ENCODE results near the gene TRIM17.

TRIM17 gene

DNA sequence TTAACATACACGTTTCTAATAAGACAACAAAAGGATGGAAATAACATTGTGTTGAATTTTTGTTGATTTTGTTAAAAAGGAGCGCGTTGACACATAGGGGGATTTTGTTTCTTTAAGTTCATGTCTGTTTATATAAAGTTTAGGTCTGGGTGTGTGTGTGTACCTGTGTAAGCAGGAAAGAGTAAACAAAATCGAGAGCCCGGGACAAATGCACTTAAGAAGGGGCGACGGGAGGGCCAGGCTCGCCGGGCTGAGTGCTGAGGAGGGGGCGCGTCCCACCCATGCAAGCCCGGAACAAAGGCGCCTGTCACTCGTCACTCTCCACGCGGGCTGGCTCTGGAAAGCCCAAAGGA lies 28.8 kb upstream of the TRIM17 start:
- Histone ChIP-seq H3K4ac (ENCODE audit: low read depth, low read length) (no peak overlapping the region), H3K79me2 (ENCODE audit: control insufficient read depth, insufficient read depth, low read length) (no peaks in the 10 kb centered on the region), H4K8ac (ENCODE audit: low read depth, low read length) (no peak overlapping the region), H3K56ac (ENCODE audit: low read length) (peak overlapping the region; percentile 47), H3K79me1 (ENCODE audit: low read length) (no peaks in the 10 kb centered on the region), H3K18ac (ENCODE audit: low read length) (no peak overlapping the region), H3K9ac (ENCODE audit: low read length) (peak overlapping the region; percentile 63), H2BK15ac (replicated peaks; ENCODE audit: low read depth) (no peak overlapping the region), H3K4me1 (ENCODE audit: control insufficient read depth, low read depth, low read length) (no peaks in the 10 kb centered on the region), H3K27me3 (ENCODE audit: insufficient read depth, low read length, poor library complexity) (peaks cover 13% of the 10 kb centered on the region), H2AK5ac (ENCODE audit: low read length) (no peak overlapping the region), H3K23ac (ENCODE audit: low read length) (no peak overlapping the region), H3K36me3 (ENCODE audit: control insufficient read depth, insufficient read depth, low read length) (no peaks in the 10 kb centered on the region), H3K4me3 (ENCODE audit: low read length) (peak overlapping the region; percentile 41), H3K4me2 (ENCODE audit: low read length) (peak overlapping the region; percentile 81), H4K5ac (ENCODE audit: low read length) (no peak overlapping the region), H3K27ac (ENCODE audit: low read depth, low read length) (no peak overlapping the region), H2BK120ac (ENCODE audit: low read depth, low read length) (no peak overlapping the region), H2BK5ac (ENCODE audit: low read length) (no peak overlapping the region)
- no peak for DNase-seq
- no CpG with 5 or more reads among the region's 16 CpGs for WGBS (ENCODE audit: extremely low coverage, insufficient coverage, low lambda C conversion rate)

- Histone ChIP-seq H3K4me1 (ENCODE audit: control insufficient read depth, low read depth, low read length) (no peaks in the 10 kb centered on the region), H3K79me1 (ENCODE audit: low read length) (no peaks in the 10 kb centered on the region), H3K4ac (ENCODE audit: low read depth, low read length) (no peak overlapping the region), H3K27me3 (ENCODE audit: insufficient read depth, low read length, poor library complexity) (peaks cover 13% of the 10 kb centered on the region), H4K5ac (ENCODE audit: low read length) (no peak overlapping the region), H4K8ac (ENCODE audit: low read depth, low read length) (no peak overlapping the region), H3K4me3 (ENCODE audit: low read length) (no peak overlapping the region), H2BK120ac (ENCODE audit: low read depth, low read length) (no peak overlapping the region), H3K4me2 (ENCODE audit: low read length) (no peak overlapping the region), H3K56ac (ENCODE audit: low read length) (no peak overlapping the region), H2BK5ac (ENCODE audit: low read length) (no peak overlapping the region), H2AK5ac (ENCODE audit: low read length) (no peak overlapping the region), H3K9ac (ENCODE audit: low read length) (no peak overlapping the region), H2BK15ac (replicated peaks; ENCODE audit: low read depth) (no peak overlapping the region), H3K79me2 (ENCODE audit: control insufficient read depth, insufficient read depth, low read length) (no peaks in the 10 kb centered on the region), H3K27ac (ENCODE audit: low read depth, low read length) (no peak overlapping the region), H3K18ac (ENCODE audit: low read length) (no peak overlapping the region), H3K23ac (ENCODE audit: low read length) (no peak overlapping the region), H3K36me3 (ENCODE audit: control insufficient read depth, insufficient read depth, low read length) (no peaks in the 10 kb centered on the region)
- no peak for DNase-seq
These were observed 26.7 kb upstream of the TRIM17 start for GRCh38 chr1:228443395-228443794.

GRCh38 chr1:228440761-228441500 lies 24.3 kb upstream of the TRIM17 start:
- no peak overlapping the region for H3K56ac ChIP-seq (ENCODE audit: low read length)
- no peaks in the 10 kb centered on the region for H3K4me1 ChIP-seq (ENCODE audit: control insufficient read depth, low read depth, low read length)
- no peak overlapping the region for H3K4me2 ChIP-seq (ENCODE audit: low read length)
- H3K36me3 ChIP-seq (ENCODE audit: control insufficient read depth, insufficient read depth, low read length): no peaks in the 10 kb centered on the region
- H3K27ac ChIP-seq (ENCODE audit: low read depth, low read length): no peak overlapping the region
- H2BK5ac ChIP-seq (ENCODE audit: low read length): no peak overlapping the region
- no peak overlapping the region for H3K23ac ChIP-seq (ENCODE audit: low read length)
- no peak overlapping the region for H3K4me3 ChIP-seq (ENCODE audit: low read length)
- no peak overlapping the region for H3K18ac ChIP-seq (ENCODE audit: low read length)
- no peak overlapping the region for H4K5ac ChIP-seq (ENCODE audit: low read length)
- H4K8ac ChIP-seq (ENCODE audit: low read depth, low read length): no peak overlapping the region
- no peaks in the 10 kb centered on the region for H3K79me2 ChIP-seq (ENCODE audit: control insufficient read depth, insufficient read depth, low read length)
- H3K79me1 ChIP-seq (ENCODE audit: low read length): no peaks in the 10 kb centered on the region
- no peak overlapping the region for H2BK120ac ChIP-seq (ENCODE audit: low read depth, low read length)
- no peak overlapping the region for H3K9ac ChIP-seq (ENCODE audit: low read length)
- no peak overlapping the region for H2AK5ac ChIP-seq (ENCODE audit: low read length)
- H2BK15ac ChIP-seq (replicated peaks; ENCODE audit: low read depth): no peak overlapping the region
- peaks cover 11% of the 10 kb centered on the region for H3K27me3 ChIP-seq (ENCODE audit: insufficient read depth, low read length, poor library complexity)
- H3K4ac ChIP-seq (ENCODE audit: low read depth, low read length): no peak overlapping the region
- WGBS (ENCODE audit: extremely low coverage, insufficient coverage, low lambda C conversion rate): no CpG with 5 or more reads among the region's 9 CpGs
- DNase-seq: no peak

GRCh38 chr1:228438266-228438665 lies 21.6 kb upstream of the TRIM17 start:
- Histone ChIP-seq H3K4me2 (ENCODE audit: low read length) (no peak overlapping the region), H2AK5ac (ENCODE audit: low read length) (no peak overlapping the region), H3K79me2 (ENCODE audit: control insufficient read depth, insufficient read depth, low read length) (no peaks in the 10 kb centered on the region), H4K5ac (ENCODE audit: low read length) (no peak overlapping the region), H2BK120ac (ENCODE audit: low read depth, low read length) (no peak overlapping the region), H3K79me1 (ENCODE audit: low read length) (no peaks in the 10 kb centered on the region), H4K8ac (ENCODE audit: low read depth, low read length) (no peak overlapping the region), H3K4me1 (ENCODE audit: control insufficient read depth, low read depth, low read length) (peaks cover 5% of the 10 kb centered on the region), H3K56ac (ENCODE audit: low read length) (no peak overlapping the region), H3K9ac (ENCODE audit: low read length) (no peak overlapping the region), H3K4me3 (ENCODE audit: low read length) (no peak overlapping the region), H2BK5ac (ENCODE audit: low read length) (no peak overlapping the region), H3K36me3 (ENCODE audit: control insufficient read depth, insufficient read depth, low read length) (no peaks in the 10 kb centered on the region), H3K18ac (ENCODE audit: low read length) (no peak overlapping the region), H3K4ac (ENCODE audit: low read depth, low read length) (no peak overlapping the region), H3K27me3 (ENCODE audit: insufficient read depth, low read length, poor library complexity) (no peaks in the 10 kb centered on the region), H3K27ac (ENCODE audit: low read depth, low read length) (no peak overlapping the region), H2BK15ac (replicated peaks; ENCODE audit: low read depth) (no peak overlapping the region), H3K23ac (ENCODE audit: low read length) (no peak overlapping the region)
- DNase-seq: no peak
- WGBS (ENCODE audit: extremely low coverage, insufficient coverage, low lambda C conversion rate): no CpG with 5 or more reads among the region's 1 CpG

GRCh38 chr1:228437424-228437962 lies 20.8 kb upstream of the TRIM17 start:
- H3K9ac ChIP-seq (ENCODE audit: low read length): no peak overlapping the region
- H3K79me1 ChIP-seq (ENCODE audit: low read length): no peaks in the 10 kb centered on the region
- no peak overlapping the region for H2AK5ac ChIP-seq (ENCODE audit: low read length)
- no peaks in the 10 kb centered on the region for H3K27me3 ChIP-seq (ENCODE audit: insufficient read depth, low read length, poor library complexity)
- H3K4ac ChIP-seq (ENCODE audit: low read depth, low read length): no peak overlapping the region
- no peak overlapping the region for H4K5ac ChIP-seq (ENCODE audit: low read length)
- H3K27ac ChIP-seq (ENCODE audit: low read depth, low read length): no peak overlapping the region
- no peaks in the 10 kb centered on the region for H3K79me2 ChIP-seq (ENCODE audit: control insufficient read depth, insufficient read depth, low read length)
- peaks cover 5% of the 10 kb centered on the region for H3K4me1 ChIP-seq (ENCODE audit: control insufficient read depth, low read depth, low read length)
- H2BK120ac ChIP-seq (ENCODE audit: low read depth, low read length): no peak overlapping the region
- no peak overlapping the region for H3K23ac ChIP-seq (ENCODE audit: low read length)
- WGBS (ENCODE audit: extremely low coverage, insufficient coverage, low lambda C conversion rate): no CpG with 5 or more reads among the region's 7 CpGs
- H2BK15ac ChIP-seq (replicated peaks; ENCODE audit: low read depth): no peak overlapping the region
- no peak for DNase-seq
- no peak overlapping the region for H4K8ac ChIP-seq (ENCODE audit: low read depth, low read length)
- H2BK5ac ChIP-seq (ENCODE audit: low read length): no peak overlapping the region
- H3K18ac ChIP-seq (ENCODE audit: low read length): no peak overlapping the region
- H3K4me2 ChIP-seq (ENCODE audit: low read length): no peak overlapping the region
- no peaks in the 10 kb centered on the region for H3K36me3 ChIP-seq (ENCODE audit: control insufficient read depth, insufficient read depth, low read length)
- H3K56ac ChIP-seq (ENCODE audit: low read length): no peak overlapping the region
- no peak overlapping the region for H3K4me3 ChIP-seq (ENCODE audit: low read length)

GRCh38 chr1:228434689-228435088 lies 18.0 kb upstream of the TRIM17 start:
- Histone ChIP-seq H4K5ac (ENCODE audit: low read length) (no peak overlapping the region), H3K4me3 (ENCODE audit: low read length) (no peak overlapping the region), H3K79me1 (ENCODE audit: low read length) (no peaks in the 10 kb centered on the region), H3K23ac (ENCODE audit: low read length) (no peak overlapping the region), H3K4me2 (ENCODE audit: low read length) (no peak overlapping the region), H2AK5ac (ENCODE audit: low read length) (no peak overlapping the region), H3K79me2 (ENCODE audit: control insufficient read depth, insufficient read depth, low read length) (no peaks in the 10 kb centered on the region), H3K27me3 (ENCODE audit: insufficient read depth, low read length, poor library complexity) (no peaks in the 10 kb centered on the region), H3K56ac (ENCODE audit: low read length) (no peak overlapping the region), H3K9ac (ENCODE audit: low read length) (no peak overlapping the region), H3K4me1 (ENCODE audit: control insufficient read depth, low read depth, low read length) (peaks cover 5% of the 10 kb centered on the region), H3K36me3 (ENCODE audit: control insufficient read depth, insufficient read depth, low read length) (no peaks in the 10 kb centered on the region), H3K4ac (ENCODE audit: low read depth, low read length) (no peak overlapping the region), H3K27ac (ENCODE audit: low read depth, low read length) (no peak overlapping the region), H2BK120ac (ENCODE audit: low read depth, low read length) (no peak overlapping the region), H2BK15ac (replicated peaks; ENCODE audit: low read depth) (no peak overlapping the region), H2BK5ac (ENCODE audit: low read length) (no peak overlapping the region), H4K8ac (ENCODE audit: low read depth, low read length) (no peak overlapping the region), H3K18ac (ENCODE audit: low read length) (no peak overlapping the region)
- peak; percentile 55 for DNase-seq
- WGBS (ENCODE audit: extremely low coverage, insufficient coverage, low lambda C conversion rate): no CpG with 5 or more reads among the region's 4 CpGs

Measured in mesendoderm (in vitro differentiated cells).